ENCODE data around the gene FAM120A.
"Not testable (repeated sequence)": the region's sequence is repeated elsewhere in the genome, so short reads cannot be mapped to it uniquely, and the experiment has no call there.

FAM120A gene

DNA sequence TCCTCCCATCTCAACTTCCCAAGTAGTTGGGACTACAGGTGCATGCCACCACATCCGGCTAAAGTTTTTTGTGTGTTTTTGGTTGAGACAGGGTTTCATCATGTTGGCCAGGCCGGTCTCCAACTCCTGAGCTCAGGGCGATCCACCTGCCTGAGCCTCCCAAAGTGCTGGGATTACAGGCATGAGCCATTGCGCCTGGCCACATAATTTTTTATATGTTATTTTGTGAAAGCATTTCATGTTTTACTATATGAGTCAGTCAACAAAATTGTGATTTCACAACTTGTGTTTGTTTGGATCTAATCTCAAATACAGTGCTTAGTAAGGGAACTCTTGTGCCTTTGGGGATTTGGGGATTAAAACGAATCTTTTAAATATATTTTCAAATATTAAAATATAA lies 21.9 kb downstream of the FAM120A start:
- no peak for DNase-seq

DNA sequence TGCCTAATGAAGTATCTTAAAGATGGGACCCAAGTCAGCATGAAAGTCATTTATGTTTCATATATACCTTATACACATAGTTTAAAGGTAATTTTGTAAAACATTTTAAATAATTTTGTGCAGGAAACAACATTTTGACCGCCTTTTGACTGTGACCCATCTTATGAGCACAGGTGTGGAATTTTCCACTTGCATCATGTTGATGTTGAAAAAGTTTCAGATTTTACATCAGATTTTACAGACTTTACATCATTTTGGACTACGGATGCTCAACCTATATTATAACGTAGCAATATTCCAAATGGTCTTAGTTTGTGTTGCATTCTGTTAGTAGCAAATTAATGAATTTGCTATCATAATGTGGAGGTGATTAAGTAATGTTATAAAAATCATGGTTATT lies 23.6 kb downstream of the FAM120A start:
- DNase-seq, result no peak

DNA sequence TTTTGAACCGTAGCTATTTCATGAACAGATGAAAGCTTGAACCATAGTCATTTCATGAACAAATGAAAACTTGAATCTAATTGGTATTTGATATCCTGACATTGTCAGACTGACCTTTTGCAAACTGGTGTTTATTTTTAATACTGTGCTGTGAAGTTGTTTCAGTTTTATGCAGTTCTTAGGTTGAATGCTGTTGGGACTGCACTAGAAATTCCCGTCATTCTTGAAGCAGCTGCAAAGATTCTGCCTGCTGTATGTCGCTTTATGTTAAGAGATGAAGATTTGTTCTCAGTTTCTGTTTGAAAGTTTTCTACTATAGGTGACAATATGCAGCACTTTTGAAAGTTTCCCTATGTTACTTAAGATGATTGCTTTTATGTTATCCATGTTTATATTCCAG lies 24.4 kb downstream of the FAM120A start:
- DNase-seq, result no peak

DNA sequence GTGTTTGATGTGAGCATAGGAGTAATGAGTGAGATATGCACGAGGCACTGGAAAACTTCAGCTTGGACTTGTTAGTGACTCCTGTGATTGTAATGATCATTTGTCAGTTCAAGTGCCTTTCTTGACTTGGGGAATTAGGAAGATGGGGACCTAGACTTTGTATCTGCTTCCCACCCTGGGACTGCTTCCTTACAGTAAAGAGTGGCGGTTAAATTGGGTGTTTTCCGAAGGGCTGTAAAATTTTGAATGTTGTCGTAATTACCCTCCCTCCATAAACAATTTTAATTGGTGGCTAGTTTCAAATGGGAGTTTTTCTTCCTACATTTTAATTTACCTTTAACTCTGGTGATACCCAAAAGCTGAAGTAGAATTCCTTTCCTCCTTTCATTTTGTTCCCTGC lies 25.4 kb downstream of the FAM120A start:
- DNase-seq, result no peak

DNA sequence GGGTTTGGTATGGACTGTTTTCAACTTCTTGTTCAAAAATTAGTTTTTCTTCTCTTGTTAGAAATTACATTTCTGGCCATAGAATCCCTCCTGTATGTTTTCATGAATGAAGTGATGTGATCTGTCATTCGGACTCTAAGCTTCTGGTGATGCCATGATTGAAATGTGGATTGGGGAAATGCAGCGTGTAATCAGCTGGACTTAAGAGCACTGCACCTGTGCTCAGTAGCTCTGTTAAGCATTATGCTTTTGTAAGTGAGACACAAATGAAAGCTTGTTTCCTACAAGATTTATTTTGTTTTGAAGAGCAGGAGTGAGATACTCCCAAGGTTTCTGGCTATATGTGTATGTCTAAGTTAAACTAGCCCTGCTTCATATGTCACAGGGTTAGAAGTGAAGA lies 25.9 kb downstream of the FAM120A start:
- no peak for DNase-seq

DNA sequence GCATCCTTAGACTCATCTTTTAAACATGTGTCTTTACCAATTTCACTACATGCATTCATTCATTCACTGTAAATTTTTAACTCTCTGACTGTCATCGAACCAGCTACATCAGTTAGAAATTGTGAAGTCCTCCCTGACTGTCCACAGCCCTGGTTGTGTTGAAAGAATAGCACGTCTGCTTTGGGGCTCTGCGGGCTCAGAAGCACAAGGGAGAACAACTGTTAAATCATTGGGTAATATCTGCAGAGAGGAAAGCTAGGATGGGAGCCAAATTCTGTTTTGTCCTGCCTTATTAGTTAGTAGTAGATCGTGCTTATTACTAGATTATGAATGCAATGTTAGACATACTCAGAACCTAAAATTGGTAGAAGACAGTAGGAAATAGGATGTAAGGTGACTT lies 28.2 kb downstream of the FAM120A start:
- no peak for DNase-seq

DNA sequence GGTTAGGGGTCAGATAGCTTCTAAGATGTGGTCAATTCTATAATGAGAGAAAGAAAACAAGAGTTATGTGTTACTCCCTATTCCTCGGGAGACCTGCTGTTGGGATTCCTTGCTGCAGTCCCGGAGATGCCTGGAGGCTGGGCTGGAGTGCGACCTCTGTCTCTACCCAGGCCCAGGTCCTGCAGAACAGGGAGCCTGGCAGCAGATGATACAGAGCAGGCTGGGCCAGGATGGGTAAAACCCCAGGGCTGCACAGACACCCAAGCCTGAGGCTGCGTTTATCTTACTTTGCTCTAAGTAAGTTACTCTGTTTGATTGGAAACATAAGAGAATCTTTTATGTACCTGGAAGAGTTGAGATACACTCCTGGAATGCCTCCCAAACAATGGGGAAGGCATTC lies 28.8 kb downstream of the FAM120A start:
- DNase-seq, result no peak

DNA sequence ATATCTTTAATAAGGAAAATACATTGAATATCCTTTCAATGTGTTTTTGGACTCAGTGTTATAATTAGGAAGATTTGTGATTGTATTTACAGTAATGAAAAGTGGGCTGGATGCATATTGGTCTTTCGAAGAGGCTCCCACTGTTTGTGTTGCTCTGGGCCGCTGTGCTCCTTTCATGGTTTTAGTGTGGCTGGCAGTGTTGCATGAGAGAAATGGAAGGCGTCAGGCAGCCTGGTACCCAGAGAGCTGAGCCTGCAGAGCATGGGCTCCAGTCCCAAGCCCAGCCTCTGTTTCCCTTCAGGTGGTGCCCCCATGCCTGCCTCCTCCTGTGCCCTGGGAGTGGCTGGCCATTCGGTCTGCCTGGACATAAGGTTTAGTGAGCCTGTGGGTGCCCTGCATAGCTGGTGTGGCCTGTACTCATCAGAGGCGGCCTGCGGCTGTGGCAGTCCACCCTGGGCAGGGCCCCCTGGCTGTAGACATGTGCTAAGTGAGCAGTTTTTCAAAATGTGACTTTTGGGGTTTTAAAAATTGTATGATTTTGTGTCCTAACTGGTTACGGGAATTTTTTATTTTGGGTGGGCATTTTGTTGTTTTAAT lies 29.3 kb downstream of the FAM120A start:
- DNase-seq, result no peak

DNA sequence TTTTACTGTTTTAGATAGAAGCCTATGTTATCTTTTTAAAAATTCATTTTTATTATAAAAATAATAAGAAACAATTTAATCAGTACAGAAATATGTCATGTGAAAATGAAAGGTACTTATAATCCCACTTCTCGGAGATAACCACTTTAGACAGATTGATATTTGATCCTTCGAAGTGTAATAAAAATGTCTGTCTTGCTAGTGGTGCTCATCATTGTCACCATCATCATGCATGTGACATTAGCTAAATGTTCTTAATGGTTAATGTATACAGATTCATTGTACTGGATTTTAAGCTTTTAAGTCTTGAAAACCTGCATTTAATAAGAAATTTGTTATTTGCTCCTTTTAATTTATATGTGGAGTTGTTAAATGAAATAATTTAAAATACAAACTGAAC lies 32.0 kb downstream of the FAM120A start:
- DNase-seq, result no peak

DNA sequence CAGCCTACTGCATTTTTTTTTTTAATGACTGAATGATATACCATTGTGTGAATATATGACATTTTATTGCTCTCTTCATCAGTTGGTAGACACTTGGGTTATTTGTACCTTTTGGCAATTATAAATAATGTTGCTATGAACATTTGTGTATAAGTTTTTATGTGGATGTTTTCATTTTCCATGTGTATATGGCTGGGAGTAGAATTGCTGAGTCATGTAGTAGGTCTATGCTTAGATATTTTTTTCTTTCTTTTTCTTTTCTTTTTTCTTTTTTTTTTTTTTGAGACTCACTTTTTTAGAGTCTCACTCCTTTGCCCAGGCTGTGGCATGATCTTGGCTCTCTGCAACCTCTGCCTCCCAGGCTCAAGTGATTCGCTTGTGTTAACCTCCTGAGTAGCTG lies 34.8 kb downstream of the FAM120A start:
- DNase-seq, result no peak

DNA sequence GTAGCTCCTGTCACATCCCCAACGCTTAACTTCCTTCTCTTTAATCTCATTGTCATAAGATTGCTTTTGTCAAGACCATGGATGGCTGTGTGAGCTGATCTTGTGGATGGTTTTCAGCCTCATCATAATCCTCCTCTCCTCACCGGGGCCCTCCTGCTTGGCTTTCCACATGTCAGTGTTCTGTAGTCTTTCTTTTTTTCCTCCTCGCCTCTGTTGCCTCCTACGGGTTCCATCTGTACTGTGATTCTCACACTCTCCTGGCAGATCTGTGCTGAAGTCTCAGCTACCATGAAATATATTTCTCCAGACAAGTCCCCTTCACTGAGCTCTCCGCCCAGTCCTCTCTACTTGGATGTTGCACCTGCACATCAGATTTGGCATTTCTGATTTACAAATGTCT lies 36.8 kb downstream of the FAM120A start:
- DNase-seq, result no peak

DNA sequence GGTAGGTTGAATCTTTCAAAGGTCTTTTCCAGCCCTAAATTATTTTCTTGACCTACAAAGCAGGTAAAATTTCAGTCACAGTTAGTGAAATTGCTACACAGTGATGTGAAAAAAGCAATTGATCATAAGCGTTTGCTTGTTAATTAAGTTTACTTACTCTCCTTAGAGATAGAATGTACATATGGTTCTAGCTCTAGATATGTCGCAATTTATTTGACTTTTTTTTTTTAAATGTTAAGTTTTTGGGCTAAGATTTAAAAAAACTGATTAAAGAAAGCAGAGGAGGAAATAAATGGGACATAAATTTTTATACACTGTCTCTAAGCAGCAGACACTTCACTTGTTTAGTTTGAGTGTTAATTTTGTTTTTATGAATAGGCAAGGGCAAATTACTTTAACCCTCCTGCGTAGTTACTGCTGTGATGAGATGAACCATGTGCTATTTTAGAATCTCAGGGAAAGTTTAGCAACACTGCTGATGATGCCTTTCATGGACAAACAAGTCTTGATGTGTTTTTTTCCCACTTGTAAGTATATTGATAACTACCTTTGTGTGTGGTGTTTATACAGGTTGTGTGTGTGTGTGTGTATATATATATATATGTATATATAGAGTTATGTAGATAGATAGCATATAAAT lies 40.2 kb downstream of the FAM120A start:
- no peak for DNase-seq

DNA sequence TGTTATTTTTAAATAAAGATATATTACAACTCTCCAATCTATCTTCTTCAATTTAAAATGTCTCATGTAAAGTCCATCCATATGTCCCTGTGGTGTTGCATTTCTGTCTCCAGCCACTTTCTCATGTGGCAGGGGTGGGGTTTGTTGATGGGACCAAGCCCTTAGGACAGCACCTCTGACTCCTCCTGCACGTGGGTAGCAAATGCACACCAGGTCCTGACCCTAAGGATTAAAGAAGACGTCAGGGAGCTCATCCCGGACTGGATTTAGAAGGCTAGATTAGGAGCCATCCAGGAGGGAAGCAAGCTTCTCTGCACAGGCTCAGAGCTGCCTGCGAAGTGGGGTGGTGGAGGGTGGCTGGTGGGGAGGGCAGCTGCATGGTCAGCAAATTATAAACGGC lies 40.8 kb downstream of the FAM120A start:
- no peak for DNase-seq

DNA sequence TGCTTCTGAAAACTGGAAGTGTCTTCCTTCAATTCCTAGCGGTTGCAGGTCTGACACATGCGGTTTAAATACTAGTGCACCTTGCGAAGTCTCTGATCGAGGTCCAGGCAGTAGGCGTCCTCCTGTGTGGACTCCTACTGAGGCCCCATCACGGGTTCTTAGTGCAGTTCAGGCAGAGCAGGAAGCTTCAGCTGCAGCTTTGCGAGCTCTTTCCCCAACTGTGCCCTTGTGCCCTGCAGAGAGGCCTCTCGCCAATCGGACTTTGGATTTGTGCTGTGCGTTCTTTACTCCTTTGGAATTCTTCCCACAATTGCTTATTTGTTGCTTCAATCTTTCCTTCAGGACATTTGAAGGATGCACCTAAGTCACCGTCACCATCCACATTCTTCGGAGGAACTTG lies 42.5 kb downstream of the FAM120A start:
- DNase-seq, result no peak

DNA sequence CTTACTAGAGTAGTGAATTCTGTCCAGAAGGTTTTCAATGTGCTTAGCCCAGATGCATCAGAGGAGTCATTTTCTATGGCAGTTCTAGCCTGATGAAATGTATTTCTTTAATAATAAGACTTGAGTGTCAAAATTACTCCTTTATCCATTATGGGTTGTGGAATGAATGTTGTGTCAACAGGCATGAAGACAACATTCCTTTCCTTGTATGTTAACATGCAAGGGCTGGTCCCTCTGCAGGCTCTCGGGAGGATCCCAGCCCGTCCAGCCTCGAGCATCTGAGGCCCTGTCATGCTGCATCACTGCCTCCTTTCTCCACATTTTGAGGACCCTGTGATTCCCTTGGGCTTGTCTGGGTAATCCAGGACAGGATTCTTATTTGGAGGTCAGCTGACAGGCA lies 44.8 kb downstream of the FAM120A start:
- no peak for DNase-seq

DNA sequence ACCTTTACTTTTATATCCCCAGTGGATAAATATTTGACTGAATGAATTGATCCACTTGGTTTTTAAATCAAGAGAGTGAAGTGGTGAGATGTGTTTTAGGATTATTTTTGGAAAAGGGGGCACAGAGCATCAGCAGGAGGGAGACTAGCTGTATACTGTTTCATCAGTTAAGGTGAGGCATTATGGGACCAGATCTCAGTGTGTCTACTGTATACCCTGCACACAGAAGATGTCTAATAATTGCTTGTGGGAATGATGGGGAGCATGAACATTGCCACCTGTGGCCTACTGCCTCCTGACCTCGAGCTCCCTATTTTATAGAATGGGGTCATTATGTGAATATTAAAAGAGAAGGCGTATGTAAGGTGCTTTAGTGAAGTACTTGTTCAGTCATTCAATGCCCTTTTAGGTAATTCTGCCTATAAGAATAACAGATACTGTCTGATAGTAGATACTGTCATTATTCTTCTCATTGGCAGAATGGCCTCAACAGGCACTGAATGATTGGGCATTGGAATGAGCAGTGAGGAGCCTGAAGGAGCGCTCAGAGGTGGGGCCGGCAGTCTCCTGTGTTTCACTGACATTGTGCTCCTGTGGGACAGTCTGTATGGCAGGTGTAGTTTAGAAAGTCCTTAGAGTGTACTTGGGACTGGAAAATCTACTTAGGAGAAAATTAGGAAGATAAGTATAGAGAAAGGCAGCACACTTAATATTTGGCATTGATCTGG lies 49.2 kb downstream of the FAM120A start:
- no peak for DNase-seq

DNA sequence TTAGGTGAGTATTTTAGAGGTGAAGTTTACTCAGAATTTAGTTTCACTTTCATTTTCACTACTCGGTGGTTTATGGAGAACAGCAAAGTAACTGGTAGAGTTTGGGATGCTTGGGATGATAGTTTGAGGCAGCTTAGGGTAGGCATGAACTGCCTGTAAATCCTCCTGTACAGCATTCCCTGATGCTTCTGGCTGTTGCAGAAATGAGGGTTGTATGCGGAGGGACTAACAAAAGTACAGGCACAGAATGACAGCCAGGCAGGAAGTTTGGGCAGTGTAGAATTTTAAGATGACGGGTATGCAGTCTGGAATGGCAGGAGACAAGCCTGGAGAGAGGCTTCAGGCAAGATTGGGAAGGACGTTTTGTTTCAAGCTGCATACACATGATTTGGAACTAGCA lies 49.9 kb downstream of the FAM120A start:
- no peak for DNase-seq

DNA sequence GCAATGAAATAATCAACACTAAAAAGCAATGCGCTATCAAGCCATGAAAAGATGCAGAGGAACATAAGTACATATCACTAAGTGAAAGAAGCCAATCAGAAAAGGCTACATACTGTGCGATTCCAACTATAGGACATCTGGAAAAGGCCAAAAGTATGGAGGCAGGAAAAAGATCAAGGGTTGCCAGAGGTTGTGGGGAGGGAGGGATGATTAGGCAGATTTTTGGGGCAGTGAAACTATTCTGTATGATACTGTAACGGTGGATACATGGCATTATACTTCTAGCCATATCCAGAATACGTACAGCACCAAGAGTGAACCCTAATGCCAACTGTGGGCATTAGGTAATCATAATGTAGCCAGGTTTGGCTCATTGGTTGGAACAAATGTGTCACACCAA lies 51.9 kb downstream of the FAM120A start:
- no peak for DNase-seq

DNA sequence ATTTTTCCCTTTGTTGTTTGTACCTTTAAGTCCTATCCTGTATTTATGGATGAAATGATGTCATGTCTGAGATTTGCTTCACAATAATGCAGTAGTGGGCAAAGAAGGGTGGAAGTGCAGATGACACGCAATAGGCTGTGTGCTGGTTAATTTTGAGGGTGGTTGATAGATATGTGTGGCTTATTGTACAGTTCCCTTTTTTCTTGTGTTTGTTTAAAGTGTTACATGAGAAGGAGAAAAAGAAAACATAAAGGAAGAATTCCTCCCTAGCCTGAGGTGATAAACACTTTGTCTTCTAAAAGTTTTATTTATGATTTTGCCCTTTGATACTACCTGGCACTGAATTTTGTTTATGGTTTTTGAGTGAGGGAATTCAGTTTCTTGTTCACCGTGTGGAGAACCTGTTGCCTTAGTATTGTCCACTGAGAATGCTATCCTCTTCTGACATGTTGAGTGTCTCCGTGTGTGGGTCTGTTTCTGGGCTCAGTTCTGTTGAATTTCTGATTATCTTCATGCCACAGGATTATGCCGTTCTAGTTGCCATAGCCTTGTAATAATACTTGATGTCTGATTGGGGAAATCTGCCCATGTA lies 54.2 kb downstream of the FAM120A start:
- DNase-seq, result no peak

DNA sequence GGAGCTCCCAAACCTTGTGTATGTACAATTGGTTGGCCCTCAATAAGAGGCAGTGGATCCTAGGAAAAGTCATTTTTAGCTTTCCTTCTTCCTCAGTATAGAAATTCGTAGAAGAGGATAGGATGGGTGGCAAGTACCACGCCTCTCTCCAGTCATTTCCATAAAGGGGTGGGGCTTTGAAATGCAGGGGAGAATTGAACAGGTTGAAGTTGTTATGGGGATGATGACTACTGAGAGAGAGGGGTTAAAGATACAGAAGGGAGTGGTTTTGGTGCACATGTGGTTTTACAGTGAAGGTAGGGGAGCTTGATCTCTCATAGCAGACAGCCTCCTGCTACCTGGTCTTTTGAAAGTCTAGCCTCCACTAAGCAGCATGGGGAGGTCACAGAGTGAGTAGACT lies 56.3 kb downstream of the FAM120A start:
- DNase-seq, result no peak

DNA sequence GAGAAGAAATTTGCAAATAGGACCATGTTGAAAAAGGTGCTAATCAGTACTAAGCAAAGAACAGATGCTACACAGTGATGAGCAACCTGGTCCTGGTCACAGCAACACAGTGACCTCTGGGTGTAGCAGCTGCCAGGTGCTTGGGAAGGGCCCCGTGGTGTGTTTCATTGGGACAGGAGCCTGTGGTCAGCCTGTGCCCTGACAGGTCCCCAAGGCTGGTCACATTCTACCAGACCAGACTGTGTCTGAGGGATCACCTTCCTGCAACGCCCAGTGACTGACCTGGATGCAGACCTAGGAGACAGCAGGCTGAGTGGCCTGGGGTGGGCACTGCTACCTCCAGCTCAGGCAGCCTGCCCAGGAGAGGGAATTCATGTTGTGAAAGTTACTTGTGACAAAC lies 56.7 kb downstream of the FAM120A start:
- DNase-seq, result no peak

DNA sequence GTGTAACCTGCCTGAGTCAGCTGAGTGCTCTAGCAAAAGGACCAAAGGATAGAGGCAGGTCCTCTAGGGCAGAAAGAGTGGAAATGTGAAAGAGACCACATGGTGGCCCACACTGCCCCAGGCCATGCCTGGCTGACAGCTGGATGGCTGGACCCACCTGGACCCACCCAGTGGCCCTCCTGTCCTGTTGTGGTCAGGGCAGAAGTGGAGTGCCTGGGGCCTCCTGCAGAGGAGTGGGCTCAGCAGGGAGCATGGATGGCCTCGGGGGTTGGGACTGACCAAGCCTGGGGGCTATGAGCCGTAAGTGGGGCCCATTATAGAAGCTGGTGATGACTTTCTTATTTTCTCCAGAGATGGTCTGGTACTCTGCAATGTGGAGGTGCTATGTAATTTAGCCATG lies 57.6 kb downstream of the FAM120A start:
- no peak for DNase-seq

DNA sequence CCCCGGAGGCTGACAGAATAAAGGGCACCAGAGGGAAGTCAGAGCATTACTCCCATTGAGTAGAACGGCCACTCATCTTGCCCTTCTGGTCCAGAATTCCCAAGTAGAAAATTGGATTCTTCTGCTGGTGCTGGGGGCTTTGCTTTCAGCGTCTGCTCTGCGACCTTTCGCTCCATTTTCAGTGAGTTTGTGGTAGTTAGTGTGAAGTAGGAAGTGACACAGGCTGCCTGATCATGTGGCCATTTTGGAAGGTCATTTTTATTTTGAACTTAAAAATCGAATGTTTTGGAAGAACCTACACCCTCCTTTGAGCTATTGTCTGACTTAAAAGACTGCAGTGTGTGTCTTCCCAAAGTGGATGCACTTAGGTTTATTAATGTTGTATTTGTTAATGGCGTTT lies 58.6 kb downstream of the FAM120A start:
- no peak for DNase-seq

DNA sequence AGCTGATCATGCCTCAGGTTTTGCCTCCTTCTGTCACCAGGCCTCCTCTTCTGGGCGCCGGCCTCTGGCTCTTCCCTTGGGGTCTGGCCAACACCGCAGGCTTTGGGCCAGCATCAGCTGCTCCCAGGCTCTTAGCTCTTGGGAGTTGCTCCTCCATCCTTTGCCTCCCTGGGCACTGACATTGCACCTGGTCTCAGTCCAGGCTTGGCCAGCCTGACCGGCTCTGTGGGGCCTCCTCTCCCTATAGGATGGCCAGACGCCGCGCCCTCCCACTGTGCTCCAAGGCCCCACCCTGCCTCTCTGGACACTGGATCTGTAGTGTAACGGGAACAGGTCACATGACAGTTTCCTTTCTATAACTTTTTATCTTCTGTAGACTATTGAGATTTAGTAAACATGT lies 59.7 kb downstream of the FAM120A start:
- not testable (repeated sequence) for DNase-seq

Data from GDM1 (cell line).